Esophagus muscularis mucosa (tissue), 4 donors: Measurements from ENCODE around the gene TAS2R41. TPM values are rescaled to one million over a fixed set of nuclear protein-coding genes. Genes with fewer than 3 reads are reported as not detected.

ENCODE experiments used
- DNase-seq: peaks from one replicate; pipeline ENCODE4 v3.0.0-alpha.2; 2017; ENCODE audit errors: extremely low spot score
- H3K27ac ChIP-seq, 4 donors: fragments of 200-600 bp; sonication (generic); replicated peaks in 1 of 4; 1 replicate in 3 of 4; 2 replicates in 1 of 4; pipeline ENCODE4 v1.5.1; 2016 to 2019; ENCODE audit warnings: mild to moderate bottlenecking in 1 of 4
- H3K27me3 ChIP-seq, 4 donors: fragments of 200-600 bp; sonication (generic); one replicate each; pipeline versions ENCODE4 v1.5.1 to v1.6.0; 2016 to 2019
- H3K36me3 ChIP-seq, 4 donors: fragments of 200-600 bp; sonication (generic); one replicate each; pipeline ENCODE4 v1.5.1; 2016 to 2019
- H3K4me1 ChIP-seq, 4 donors: fragments of 200-600 bp; sonication (generic); one replicate each; pipeline ENCODE4 v1.5.1; 2016 to 2019
- H3K4me3 ChIP-seq, 4 donors: fragments of 200-600 bp; sonication (generic); 1 replicate in 2 of 4; 2 replicates in 2 of 4; pipeline ENCODE4 v1.5.1; 2016 to 2019; ENCODE audit warnings: mild to moderate bottlenecking in 4 of 4, moderate library complexity in 1 of 4
- H3K9me3 ChIP-seq, 4 donors: fragments of 200-600 bp; sonication (generic); 1 replicate in 3 of 4; 2 replicates in 1 of 4; pipeline ENCODE4 v1.5.1; 2016 to 2019
- EP300 ChIP-seq: sonication (generic); formaldehyde crosslinking; IDR thresholded peaks from one replicate; pipeline ENCODE4 v1.6.1; 2017; ENCODE audit warnings: antibody characterized with exemption
- POLR2A ChIP-seq: fragments of 450-650 bp; IDR thresholded peaks from one replicate; pipeline ENCODE4 v1.6.1; 2017; ENCODE audit warnings: antibody characterized with exemption, moderate library complexity, mild to moderate bottlenecking, low read depth
- POLR2AphosphoS5 ChIP-seq, 2 donors: sonication (generic); formaldehyde crosslinking; IDR thresholded peaks; one replicate each; pipeline ENCODE4 v1.6.1; 2017; ENCODE audit warnings: antibody characterized with exemption in 2 of 2
- WGBS: methylation state at CpG from one replicate; pipeline ENCODE4 v1.1.5; 2018; 5-methylcytosine and 5-hydroxymethylcytosine counted together
- intact Hi-C: fragments of 100-400 bp; cut with DNase I; formaldehyde crosslinking; loops from one replicate; pipeline ENCODE4 v1.15.1; 2023
- total RNA-seq, 4 donors: library from RNA; depleted of rRNA; stranded (reverse); fragments of >200 nt; gene quantifications; one replicate each; pipeline versions ENCODE4 v1.1.0 to v1.2.1, GENCODE V29; 2016
- TF ChIP-seq, protein P1 (sequence below), 3 experiments: fragments of 200-600 bp in 2 of 3; fragments of 450-650 bp in 1 of 3; sonication (generic) in 2 of 3; IDR thresholded peaks; one replicate each; pipeline ENCODE4 v1.5.1; 2017 to 2019; ENCODE audit warnings: antibody characterized with exemption in 3 of 3, mild to moderate bottlenecking in 2 of 3, moderate library complexity in 1 of 3

TAS2R41 gene
- total RNA-seq, 4 donors from 2014 or later, result 0.66 TPM; not detected in 3

DNA sequence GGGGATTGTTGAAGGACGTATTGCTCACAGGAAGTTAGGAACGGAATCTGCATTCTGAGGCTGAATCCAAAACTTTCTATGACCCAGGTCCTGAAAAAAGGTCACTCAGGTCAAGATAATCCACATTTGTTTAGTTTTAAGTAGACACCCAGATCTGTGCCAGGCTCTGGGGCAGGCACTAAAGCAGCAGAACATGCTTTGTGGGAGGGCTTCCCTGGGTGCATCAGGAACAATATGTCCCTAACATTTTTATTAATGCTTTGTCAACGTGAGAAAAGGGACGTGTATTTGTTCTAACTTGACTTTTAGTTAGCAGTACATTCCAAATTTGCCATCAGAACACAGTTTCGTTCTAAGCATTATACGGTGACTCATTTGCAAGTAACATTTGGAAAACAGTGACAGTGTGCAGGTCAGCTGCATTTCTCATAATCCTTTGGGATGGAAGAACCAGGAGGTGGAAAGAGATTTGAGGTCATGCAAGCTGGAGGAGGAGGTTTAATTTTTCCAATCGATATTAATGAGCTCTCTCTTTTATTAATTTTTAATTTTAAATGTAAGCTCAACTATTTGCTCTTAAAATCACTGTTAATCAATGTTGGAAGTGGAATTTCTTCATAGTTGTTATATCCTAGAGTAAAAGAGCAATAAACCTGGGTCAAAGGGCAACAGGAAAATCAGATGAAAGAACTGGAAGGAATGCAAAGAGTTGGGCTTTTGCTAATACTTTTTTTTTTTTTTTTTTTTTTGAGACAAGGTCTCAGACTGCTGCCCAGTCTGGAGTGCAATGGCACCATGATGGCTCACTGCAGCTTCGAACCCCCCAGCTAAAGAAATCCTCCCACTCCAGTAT, 35.0 kb downstream of the TAS2R41 start:
- TF ChIP-seq EP300 (no peak), POLR2AphosphoS5 (IDR thresholded peaks at IDR 0.05) (peak in 1 of 2 donors; percentile 39), POLR2A (no peak)
- TF ChIP-seq, protein P1, sequence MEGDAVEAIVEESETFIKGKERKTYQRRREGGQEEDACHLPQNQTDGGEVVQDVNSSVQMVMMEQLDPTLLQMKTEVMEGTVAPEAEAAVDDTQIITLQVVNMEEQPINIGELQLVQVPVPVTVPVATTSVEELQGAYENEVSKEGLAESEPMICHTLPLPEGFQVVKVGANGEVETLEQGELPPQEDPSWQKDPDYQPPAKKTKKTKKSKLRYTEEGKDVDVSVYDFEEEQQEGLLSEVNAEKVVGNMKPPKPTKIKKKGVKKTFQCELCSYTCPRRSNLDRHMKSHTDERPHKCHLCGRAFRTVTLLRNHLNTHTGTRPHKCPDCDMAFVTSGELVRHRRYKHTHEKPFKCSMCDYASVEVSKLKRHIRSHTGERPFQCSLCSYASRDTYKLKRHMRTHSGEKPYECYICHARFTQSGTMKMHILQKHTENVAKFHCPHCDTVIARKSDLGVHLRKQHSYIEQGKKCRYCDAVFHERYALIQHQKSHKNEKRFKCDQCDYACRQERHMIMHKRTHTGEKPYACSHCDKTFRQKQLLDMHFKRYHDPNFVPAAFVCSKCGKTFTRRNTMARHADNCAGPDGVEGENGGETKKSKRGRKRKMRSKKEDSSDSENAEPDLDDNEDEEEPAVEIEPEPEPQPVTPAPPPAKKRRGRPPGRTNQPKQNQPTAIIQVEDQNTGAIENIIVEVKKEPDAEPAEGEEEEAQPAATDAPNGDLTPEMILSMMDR (IDR thresholded peaks at IDR 0.05), result no peak

DNA sequence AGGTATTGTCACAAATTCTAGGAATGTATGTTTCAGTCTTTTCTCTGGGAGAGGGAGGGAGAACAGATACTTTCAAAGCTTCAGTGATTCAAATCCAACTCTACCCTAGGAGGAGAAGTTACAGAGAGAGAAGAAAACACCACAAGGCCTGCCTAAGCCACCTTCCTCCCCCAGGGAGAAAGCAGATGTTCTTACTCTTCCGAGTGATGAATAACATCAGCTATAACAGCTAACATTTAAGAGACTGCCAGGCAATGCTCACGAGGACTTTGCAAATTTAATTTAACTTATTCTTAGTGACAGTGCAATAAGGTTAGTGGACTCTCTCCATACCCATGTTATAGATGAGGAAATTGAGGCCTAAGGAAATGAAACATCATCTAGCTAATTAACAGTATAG, 36.8 kb downstream of the TAS2R41 start:
- WGBS, result 42% methylated on average over 2 of the region's 2 CpGs
- intact Hi-C loops, result no loop called here
- TF ChIP-seq, protein P1 (IDR thresholded peaks at IDR 0.05), result no peak
- no peak for TF ChIP-seq EP300
- TF ChIP-seq POLR2A, result no peak
- no peak for TF ChIP-seq POLR2AphosphoS5 (IDR thresholded peaks at IDR 0.05)

More for the DNA sequence above, 35.0 kb downstream of the TAS2R41 start:
- no peak for DNase-seq
- no peak overlapping the region for H3K4me3 ChIP-seq
- intact Hi-C loops, result no loop called here
- H3K27ac ChIP-seq, result peak overlapping the region in 2 of 4 donors; percentile 7 to 12
- H3K36me3 ChIP-seq, result no peaks in the 10 kb centered on the region
- peaks cover 0 to 31% (median 13%) of the 10 kb centered on the region in 4 donors for H3K4me1 ChIP-seq
- 74% methylated on average over 8 of the region's 8 CpGs for WGBS
- no peaks in the 10 kb centered on the region for H3K9me3 ChIP-seq
- peaks cover 0 to 17% (median 0%) of the 10 kb centered on the region in 4 donors for H3K27me3 ChIP-seq

DNA sequence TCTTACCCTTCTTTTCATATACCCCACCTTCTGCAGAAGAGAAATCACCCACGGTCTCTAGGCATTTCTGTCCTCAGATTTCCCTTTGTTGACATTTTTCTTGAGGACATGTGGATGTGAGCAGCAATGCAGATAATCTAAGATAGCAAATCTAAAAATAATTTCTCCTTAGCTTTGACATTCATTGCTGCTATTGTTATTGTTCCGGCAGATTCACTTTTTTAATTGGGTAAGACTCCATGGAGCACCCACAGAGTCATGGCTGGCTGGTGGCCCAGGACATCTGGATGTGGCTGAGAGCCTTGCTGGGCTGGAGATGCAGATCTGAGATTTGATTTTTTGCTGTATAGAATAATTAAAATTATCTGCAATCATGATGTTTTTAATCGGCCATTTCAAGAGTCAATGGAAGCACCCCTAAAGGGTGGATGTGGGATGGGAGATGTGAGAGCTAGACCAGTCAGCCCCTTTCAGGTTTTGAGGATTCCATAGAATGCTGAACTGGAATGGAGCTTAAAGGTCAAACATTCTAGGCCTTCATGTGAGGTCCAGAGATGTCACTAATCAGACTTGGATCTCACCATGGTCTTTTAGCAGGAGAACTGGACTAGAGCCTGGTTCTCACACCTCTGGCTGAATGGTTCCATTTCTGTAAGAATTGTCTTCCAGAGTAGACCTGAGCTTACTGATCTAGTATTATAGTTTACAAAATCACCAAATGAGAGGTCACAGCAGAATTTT, 37.5 kb downstream of the TAS2R41 start:
- Histone ChIP-seq H3K27ac (peak overlapping the region in 2 of 4 donors; percentile 18 to 21), H3K4me1 (peaks cover 6 to 42% (median 29%) of the 10 kb centered on the region in 4 donors), H3K27me3 (peaks cover 0 to 17% (median 0%) of the 10 kb centered on the region in 4 donors), H3K9me3 (no peaks in the 10 kb centered on the region), H3K4me3 (no peak overlapping the region), H3K36me3 (no peaks in the 10 kb centered on the region)
- 69% methylated on average over 3 of the region's 3 CpGs for WGBS
- DNase-seq, result no peak
- intact Hi-C loops, result no loop called here
- TF ChIP-seq POLR2A (no peak), POLR2AphosphoS5 (IDR thresholded peaks at IDR 0.05) (no peak)

More for the DNA sequence above, 36.8 kb downstream of the TAS2R41 start:
- Histone ChIP-seq H3K9me3 (no peaks in the 10 kb centered on the region), H3K4me3 (no peak overlapping the region), H3K36me3 (no peaks in the 10 kb centered on the region), H3K27me3 (peaks cover 0 to 17% (median 0%) of the 10 kb centered on the region in 4 donors), H3K4me1 (peaks cover 3 to 38% (median 24%) of the 10 kb centered on the region in 4 donors), H3K27ac (peak overlapping the region in 2 of 4 donors; percentile 18 to 21)
- DNase-seq, result no peak

DNA sequence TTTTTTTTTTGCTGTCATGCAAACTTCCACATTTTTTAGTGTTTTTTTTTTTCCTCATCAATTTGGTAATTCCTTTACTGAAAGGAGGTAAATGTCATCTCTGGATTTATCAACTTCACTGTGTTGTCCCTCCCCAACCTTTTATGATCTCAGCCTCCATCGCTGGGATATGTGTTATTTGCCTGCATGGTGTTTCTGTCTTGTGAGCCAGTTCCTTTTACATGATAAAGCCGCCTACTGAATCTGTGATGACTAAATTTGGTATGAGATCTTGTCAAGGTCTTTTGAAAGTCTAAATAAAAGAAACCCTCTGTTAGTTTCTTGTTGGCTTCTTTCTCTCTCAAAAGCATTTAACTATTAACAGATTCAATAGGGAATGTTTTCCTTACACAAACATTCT, 39.3 kb downstream of the TAS2R41 start:
- H3K4me3 ChIP-seq, result no peak overlapping the region
- TF ChIP-seq POLR2AphosphoS5 (IDR thresholded peaks at IDR 0.05) (no peak), POLR2A (no peak), EP300 (no peak)
- TF ChIP-seq, protein P1 (IDR thresholded peaks at IDR 0.05), result no peak
- no peak for DNase-seq
- intact Hi-C loops, result no loop called here
- no peak overlapping the region for H3K27ac ChIP-seq
- H3K4me1 ChIP-seq, result peaks cover 6 to 29% (median 19%) of the 10 kb centered on the region in 4 donors
- no peaks in the 10 kb centered on the region for H3K36me3 ChIP-seq
- 70% methylated on average over 2 of the region's 2 CpGs for WGBS
- no peaks in the 10 kb centered on the region for H3K9me3 ChIP-seq
- peaks cover 0 to 5% (median 0%) of the 10 kb centered on the region in 4 donors for H3K27me3 ChIP-seq

DNA sequence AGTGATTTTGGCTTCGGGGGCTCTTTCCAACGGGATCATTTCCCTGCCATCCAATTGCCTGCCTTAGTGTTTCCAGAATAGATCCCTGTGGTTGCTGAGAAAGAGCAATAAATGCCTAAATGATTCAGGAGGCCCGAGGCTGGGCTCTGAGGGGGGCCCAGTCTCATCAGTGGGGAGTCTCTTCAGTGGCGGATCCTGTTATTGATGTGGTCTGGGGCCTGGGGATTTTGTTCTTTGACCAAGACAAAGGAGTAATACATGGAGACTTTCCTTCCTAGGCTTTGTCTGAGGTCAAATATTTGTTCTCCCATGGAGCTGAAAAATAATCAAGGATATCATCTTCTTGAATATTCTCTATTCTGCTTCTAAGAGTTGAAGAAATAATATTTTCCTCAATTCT, 40.8 kb downstream of the TAS2R41 start:
- H3K36me3 ChIP-seq, result no peaks in the 10 kb centered on the region
- TF ChIP-seq EP300, result no peak
- TF ChIP-seq POLR2A, result no peak
- TF ChIP-seq POLR2AphosphoS5 (IDR thresholded peaks at IDR 0.05), result no peak
- TF ChIP-seq, protein P1 (IDR thresholded peaks at IDR 0.05), result no peak
- intact Hi-C loops, result no loop called here
- 48% methylated on average over 4 of the region's 4 CpGs for WGBS
- peaks cover 6 to 21% (median 17%) of the 10 kb centered on the region in 4 donors for H3K4me1 ChIP-seq
- no peak for DNase-seq
- no peaks in the 10 kb centered on the region for H3K27me3 ChIP-seq
- H3K27ac ChIP-seq, result no peak overlapping the region
- H3K9me3 ChIP-seq, result no peaks in the 10 kb centered on the region
- H3K4me3 ChIP-seq, result no peak overlapping the region
